Measurements from ENCODE around the gene SLC35E1. TPM values are rescaled to one million over a fixed set of nuclear protein-coding genes. Genes with fewer than 3 reads are reported as not detected.

The SLC35E1 gene
- total and polyA plus RNA-seq, 2 of the 4 experiments (the other 2 are of a cell fraction) = 22.6 to 38.0 TPM

DNA sequence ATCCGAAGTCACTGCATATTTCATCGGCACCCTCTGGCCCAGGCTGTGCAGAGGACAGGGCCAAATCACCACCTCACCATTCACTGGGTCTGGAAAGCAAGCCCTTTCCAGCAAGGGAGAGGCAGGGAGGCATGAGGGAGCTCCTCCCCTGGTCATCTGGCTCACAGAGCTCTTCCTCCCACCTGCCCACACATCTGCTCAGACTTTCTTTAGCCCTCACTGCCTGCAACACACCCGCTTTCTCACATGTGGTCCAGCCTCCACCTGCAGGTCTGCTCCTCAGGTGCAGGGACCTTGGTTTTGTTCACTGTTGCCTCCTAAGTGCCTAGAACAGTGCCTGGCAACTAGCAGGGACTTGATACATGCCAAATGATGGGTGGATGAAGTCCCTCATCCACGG, 21.0 kb upstream of the SLC35E1 start:
- no peak overlapping the region for H2AK5ac ChIP-seq (ENCODE audit: low read depth, low read length)
- H2BK5ac ChIP-seq (ENCODE audit: low read depth, low read length, poor library complexity, severe bottlenecking) = no peak overlapping the region
- no peak overlapping the region for H2BK120ac ChIP-seq (ENCODE audit: low read depth, low read length)
- H4K20me1 ChIP-seq (ENCODE audit: insufficient read depth, low read length) = peaks cover 100% of the 10 kb centered on the region
- H3K18ac ChIP-seq (ENCODE audit: low read depth, low read length) = no peak overlapping the region
- CTCF ChIA-PET = no interaction called here
- no peak overlapping the region for H2BK20ac ChIP-seq (ENCODE audit: low read depth, low read length)
- H3K14ac ChIP-seq (replicated peaks; ENCODE audit: low read depth, low read length) = no peak overlapping the region
- H3K79me1 ChIP-seq (ENCODE audit: low read depth in 1 of 2, low read length in 2 of 2) = peaks cover 44 to 95% of the 10 kb centered on the region in 2 experiments
- dilution Hi-C loops (cut with HindIII; ENCODE audit: low sequenced_read_pairs, unreplicated experiment) (no loop called here), intact Hi-C loops (cut with micrococcal nuclease) (no loop called here), in situ Hi-C loops (cut with MboI; ENCODE audit: low sequenced_read_pairs) (no loop called here)
- H2BK15ac ChIP-seq (ENCODE audit: low read depth, low read length) = no peak overlapping the region
- BruUV-seq (replicated peaks) = no TSS peak
- no peak overlapping the region for H3K9ac ChIP-seq (ENCODE audit: low read depth, low read length)
- no peaks in the 10 kb centered on the region for H3K36me3 ChIP-seq (ENCODE audit: control insufficient read depth, insufficient read depth, low read length)
- no peak overlapping the region for H4K91ac ChIP-seq (ENCODE audit: insufficient read depth, low read depth, low read length)
- no peak overlapping the region for H3K56ac ChIP-seq (ENCODE audit: extremely low read depth, insufficient read depth, low read length)
- H4K8ac ChIP-seq (ENCODE audit: low read depth in 2 of 2, low read length in 2 of 2) = no peak overlapping the region
- no CpG with 5 or more reads among the region's 4 CpGs for WGBS, 2 experiments (ENCODE audit: extremely low coverage in 2 of 2, insufficient read length in 1 of 2)
- no peak overlapping the region for H2AFZ ChIP-seq (replicated peaks; ENCODE audit: low read length, poor library complexity)
- peaks cover 71% of the 10 kb centered on the region for H3K9me1 ChIP-seq (ENCODE audit: insufficient read depth, low read length)
- H3K23ac ChIP-seq (ENCODE audit: low read depth, low read length) = no peak overlapping the region
- DNase-seq (no peak), ATAC-seq (ENCODE audit: low read depth) (no peak)
- no peak overlapping the region for H4K5ac ChIP-seq (ENCODE audit: low read depth, low read length)
- TF ChIP-seq RAD21 (IDR thresholded peaks at IDR 0.05; ENCODE audit: low read length) = no peak
- H3K4ac ChIP-seq (ENCODE audit: low read depth, low read length) = no peak overlapping the region
- POLR2A ChIA-PET (ENCODE audit: unreplicated experiment) = no interaction called here
- no peak overlapping the region for H3K4me2 ChIP-seq (ENCODE audit: low read depth, low read length)
- no peak overlapping the region for H2AK9ac ChIP-seq (replicated peaks; ENCODE audit: low read depth, low read length, poor library complexity)
- H3K27me3 ChIP-seq (ENCODE audit: control insufficient read depth, insufficient read depth, low read length) = no peaks in the 10 kb centered on the region
- no peaks in the 10 kb centered on the region for H3K9me3 ChIP-seq (ENCODE audit: control insufficient read depth, insufficient read depth, low read length)
- peaks cover 16% of the 10 kb centered on the region for H3K4me1 ChIP-seq (ENCODE audit: control insufficient read depth, insufficient read depth, low read length)
- no peak overlapping the region for H3K27ac ChIP-seq (ENCODE audit: insufficient read depth, low read length)
- H3K4me3 ChIP-seq (ENCODE audit: insufficient read depth, low read depth, low read length) = no peak overlapping the region

Measured in IMR-90 (cell line).